ENCODE measurements around the gene CSNK1G2.

The CSNK1G2 gene

GRCh38 chr19:1956868-1957492, 16.0 kb downstream of the CSNK1G2 start:
- Histone ChIP-seq H3K4me2 (ENCODE audit: low read length) (no peak overlapping the region), H3K9ac (no peak overlapping the region), H3K4me3 (ENCODE audit: low read depth, low read length) (no peak overlapping the region), H2AFZ (no peak overlapping the region), H3K79me2 (peaks cover 56% of the 10 kb centered on the region), H3K27ac (no peak overlapping the region), H3K36me3 (ENCODE audit: control insufficient read depth, insufficient read depth, low read length) (no peaks in the 10 kb centered on the region), H3K9me3 (ENCODE audit: control insufficient read depth, low read length) (no peaks in the 10 kb centered on the region), H3K27me3 (ENCODE audit: control insufficient read depth, insufficient read depth, low read length) (no peaks in the 10 kb centered on the region), H3K4me1 (no peaks in the 10 kb centered on the region)
- no peak for TF ChIP-seq CTCF (IDR thresholded peaks at IDR 0.05)

GRCh38 chr19:1957562-1958248, 16.7 kb downstream of the CSNK1G2 start:
- Histone ChIP-seq H3K4me1 (no peaks in the 10 kb centered on the region), H3K79me2 (peaks cover 52% of the 10 kb centered on the region), H3K9ac (no peak overlapping the region), H3K9me3 (ENCODE audit: control insufficient read depth, low read length) (no peaks in the 10 kb centered on the region), H3K27me3 (ENCODE audit: control insufficient read depth, insufficient read depth, low read length) (no peaks in the 10 kb centered on the region), H2AFZ (no peak overlapping the region), H3K36me3 (ENCODE audit: control insufficient read depth, insufficient read depth, low read length) (no peaks in the 10 kb centered on the region), H3K4me3 (ENCODE audit: low read depth, low read length) (no peak overlapping the region), H3K27ac (no peak overlapping the region), H3K4me2 (ENCODE audit: low read length) (no peak overlapping the region)
- TF ChIP-seq CTCF (IDR thresholded peaks at IDR 0.05), result no peak

- Histone ChIP-seq H3K9ac (no peak overlapping the region), H2AFZ (no peak overlapping the region), H3K4me1 (no peaks in the 10 kb centered on the region), H3K36me3 (ENCODE audit: control insufficient read depth, insufficient read depth, low read length) (no peaks in the 10 kb centered on the region), H3K4me2 (ENCODE audit: low read length) (no peak overlapping the region), H3K27me3 (ENCODE audit: control insufficient read depth, insufficient read depth, low read length) (no peaks in the 10 kb centered on the region), H3K27ac (no peak overlapping the region), H3K4me3 (ENCODE audit: low read depth, low read length) (no peak overlapping the region), H3K79me2 (peaks cover 39% of the 10 kb centered on the region), H3K9me3 (ENCODE audit: control insufficient read depth, low read length) (no peaks in the 10 kb centered on the region)
- no peak for TF ChIP-seq CTCF (IDR thresholded peaks at IDR 0.05)
Measured at GRCh38 chr19:1959928-1960589, 19.1 kb downstream of the CSNK1G2 start.

- Histone ChIP-seq H3K4me2 (ENCODE audit: low read length) (no peak overlapping the region), H2AFZ (no peak overlapping the region), H3K36me3 (ENCODE audit: control insufficient read depth, insufficient read depth, low read length) (no peaks in the 10 kb centered on the region), H3K79me2 (peaks cover 38% of the 10 kb centered on the region), H3K4me1 (no peaks in the 10 kb centered on the region), H3K9me3 (ENCODE audit: control insufficient read depth, low read length) (no peaks in the 10 kb centered on the region), H3K9ac (no peak overlapping the region), H3K27me3 (ENCODE audit: control insufficient read depth, insufficient read depth, low read length) (no peaks in the 10 kb centered on the region), H3K4me3 (ENCODE audit: low read depth, low read length) (no peak overlapping the region), H3K27ac (no peak overlapping the region)
- no peak for TF ChIP-seq CTCF (IDR thresholded peaks at IDR 0.05)
Measured at GRCh38 chr19:1961000-1961883, 20.3 kb downstream of the CSNK1G2 start.

All from parathyroid adenoma (tissue), 2 donors.